DOHH2 (cell line): Measurements from ENCODE around the gene PTPN3.

Source experiments
- EZH2phosphoT487 ChIP-seq: fragments of 200-600 bp; sonication (generic); IDR thresholded peaks from 2 replicates; pipeline ENCODE4 v1.6.1; 2017; ENCODE audit warnings: borderline replicate concordance, mild to moderate bottlenecking, antibody characterized with exemption, low read length, moderate library complexity, mixed read lengths
- TF ChIP-seq, protein P1 (sequence below): fragments of 200-600 bp; sonication (generic); IDR thresholded peaks from one replicate; pipeline ENCODE4 v1.5.1; 2014; ENCODE audit warnings: antibody characterized with exemption, mild to moderate bottlenecking, low read depth, low read length; ENCODE audit not compliant: poor library complexity, severe bottlenecking

DNA sequence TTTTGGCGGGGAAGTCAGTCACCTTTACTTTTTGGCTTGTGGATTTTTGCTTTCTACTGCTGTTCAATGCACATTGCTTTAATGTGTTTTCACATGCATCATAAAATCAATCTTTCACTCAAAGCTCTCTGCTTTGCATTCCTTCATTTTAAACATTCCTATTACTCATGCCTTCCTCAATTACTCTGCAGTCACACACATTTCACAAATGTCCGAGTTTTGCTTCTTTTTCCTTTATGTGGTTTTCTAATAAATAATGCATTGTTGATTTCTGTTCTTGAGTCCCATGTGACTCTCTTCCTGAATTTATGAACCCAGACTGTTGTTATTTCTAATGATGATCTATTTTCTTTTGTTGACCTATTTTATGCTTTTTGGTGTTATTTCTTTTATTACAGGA is 95.0 kb downstream of the PTPN3 start:
- TF ChIP-seq, protein P1, sequence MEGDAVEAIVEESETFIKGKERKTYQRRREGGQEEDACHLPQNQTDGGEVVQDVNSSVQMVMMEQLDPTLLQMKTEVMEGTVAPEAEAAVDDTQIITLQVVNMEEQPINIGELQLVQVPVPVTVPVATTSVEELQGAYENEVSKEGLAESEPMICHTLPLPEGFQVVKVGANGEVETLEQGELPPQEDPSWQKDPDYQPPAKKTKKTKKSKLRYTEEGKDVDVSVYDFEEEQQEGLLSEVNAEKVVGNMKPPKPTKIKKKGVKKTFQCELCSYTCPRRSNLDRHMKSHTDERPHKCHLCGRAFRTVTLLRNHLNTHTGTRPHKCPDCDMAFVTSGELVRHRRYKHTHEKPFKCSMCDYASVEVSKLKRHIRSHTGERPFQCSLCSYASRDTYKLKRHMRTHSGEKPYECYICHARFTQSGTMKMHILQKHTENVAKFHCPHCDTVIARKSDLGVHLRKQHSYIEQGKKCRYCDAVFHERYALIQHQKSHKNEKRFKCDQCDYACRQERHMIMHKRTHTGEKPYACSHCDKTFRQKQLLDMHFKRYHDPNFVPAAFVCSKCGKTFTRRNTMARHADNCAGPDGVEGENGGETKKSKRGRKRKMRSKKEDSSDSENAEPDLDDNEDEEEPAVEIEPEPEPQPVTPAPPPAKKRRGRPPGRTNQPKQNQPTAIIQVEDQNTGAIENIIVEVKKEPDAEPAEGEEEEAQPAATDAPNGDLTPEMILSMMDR = no peak
- no peak for TF ChIP-seq EZH2phosphoT487
